Neural cell (in vitro differentiated cells): ENCODE measurements around the gene GAST.

Experiments
- CTCF ChIP-seq: fragments of 450-650 bp; IDR thresholded peaks from 2 replicates; pipeline ENCODE4 v1.5.1; 2014; ENCODE audit warnings: antibody characterized with exemption, mild to moderate bottlenecking, moderate library complexity; ENCODE audit not compliant: poor library complexity, severe bottlenecking
- REST ChIP-seq: IDR thresholded peaks from 2 replicates; pipeline ENCODE4 v1.6.1; 2012; ENCODE audit warnings: borderline replicate concordance

GRCh38 chr17:41683441-41684007 lies 28.6 kb upstream of the GAST start:
- TF ChIP-seq REST (peak; percentile 82), CTCF (peak; percentile 13)
